Body of pancreas (tissue), 4 donors: ENCODE measurements around the gene RPS14.
A peak's percentile ranks its signal among the peaks of the same experiment; 100 is the strongest.

ENCODE experiments used
- CTCF ChIP-seq, 7 experiments: fragments of 450-650 bp in 4 of 7; fragments of 200-600 bp in 3 of 7; sonication (generic) in 3 of 7; IDR thresholded peaks; one replicate each; pipeline ENCODE4 v1.5.1; 2016 to 2019; ENCODE audit warnings: antibody characterized with exemption in 7 of 7
- POLR2A ChIP-seq, 3 donors: fragments of 450-650 bp; IDR thresholded peaks; one replicate each; pipeline ENCODE4 v1.6.1; 2016; ENCODE audit warnings: antibody characterized with exemption in 3 of 3, mild to moderate bottlenecking in 2 of 3

- no peak for TF ChIP-seq POLR2A (IDR thresholded peaks at IDR 0.05)
- TF ChIP-seq CTCF (IDR thresholded peaks at IDR 0.05): peak in 5 of 7 experiments; percentile 17 to 51 (median 48)
Observed at GRCh38 chr5:150487199-150488061, 37.9 kb upstream of the RPS14 start.
